ENCODE measurements around the gene LPCAT1.

DNA sequence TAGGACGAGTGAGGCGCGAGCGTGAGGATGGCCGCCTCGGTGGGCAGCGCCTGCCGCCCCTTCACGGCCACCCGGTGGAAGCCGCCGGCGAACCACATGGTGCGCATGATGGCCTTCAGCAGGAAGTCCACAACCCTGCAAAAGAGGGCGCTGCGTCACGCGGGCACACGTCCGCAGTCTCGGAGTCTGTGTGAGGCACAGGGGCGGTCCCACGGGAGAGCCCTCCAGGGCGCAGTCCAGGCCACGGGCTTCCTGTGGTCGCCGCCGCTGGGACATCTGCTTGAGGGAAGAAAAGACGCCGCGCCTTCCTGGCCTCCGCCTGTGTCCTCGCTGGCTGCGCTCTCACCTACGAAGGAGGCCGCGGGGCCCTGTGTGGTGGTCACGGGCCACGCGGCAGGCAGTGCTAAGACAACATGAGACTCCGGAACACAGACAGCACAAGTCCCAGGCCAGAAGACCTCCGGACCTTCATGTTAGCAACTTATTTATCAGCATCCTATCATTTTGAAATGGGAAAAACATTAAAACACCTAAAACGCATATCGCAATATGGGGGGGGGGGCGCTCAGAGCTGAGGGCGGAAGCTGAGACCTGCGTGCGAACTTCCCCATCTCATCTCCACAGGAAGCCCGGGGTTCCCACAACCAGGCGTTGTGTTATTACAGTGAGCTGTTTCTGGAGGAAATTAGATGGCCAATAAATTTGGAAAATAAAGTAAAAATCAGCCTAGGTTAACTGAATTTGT lies 28.8 kb downstream of the LPCAT1 start:
- TF ChIP-seq EZH2 (IDR thresholded peaks at IDR 0.05; ENCODE audit: insufficient read depth, poor library complexity, severe bottlenecking) (no peak), EZH2phosphoT487 (IDR thresholded peaks at IDR 0.05; ENCODE audit: insufficient read depth, low read depth) (no peak)
